HEK293T (cell line): ENCODE results near the gene ADIPOR2.
A peak's percentile ranks its signal among the peaks of the same experiment; 100 is the strongest.

Experiments
- CTCF ChIA-PET: fragments of 350-600 bp; formaldehyde crosslinking; extraction: SDS; loops from one replicate; lab custom pipeline; 2021; ENCODE audit warnings: antibody characterized with exemption, inconsistent platforms; lab: Yijun Ruan, JAX
- POLR2A ChIA-PET: fragments of 350-600 bp; formaldehyde crosslinking; extraction: SDS; loops from one replicate; lab custom pipeline; 2020; ENCODE audit warnings: antibody characterized with exemption, inconsistent platforms; lab: Yijun Ruan, JAX
- DNase-seq: peaks from one replicate; pipeline ENCODE4 v3.0.0; 2012; ENCODE audit warnings: mixed read lengths; ENCODE audit errors: extremely low spot score
- ARNT ChIP-seq: fragments of 450-650 bp; IDR thresholded peaks from 2 replicates; pipeline ENCODE4 v1.6.1; 2017; ENCODE audit warnings: mild to moderate bottlenecking
- BHLHE40 ChIP-seq: fragments of 450-650 bp; IDR thresholded peaks from 2 replicates; pipeline ENCODE4 v1.6.1; 2016; ENCODE audit warnings: mild to moderate bottlenecking, moderate library complexity, borderline replicate concordance
- CTBP1 ChIP-seq: fragments of 450-650 bp; IDR thresholded peaks from 2 replicates; pipeline ENCODE4 v1.6.1; 2016; ENCODE audit warnings: borderline replicate concordance
- ELF4 ChIP-seq: fragments of 450-650 bp; IDR thresholded peaks from 2 replicates; pipeline ENCODE4 v1.6.1; 2017; ENCODE audit warnings: antibody characterized with exemption
- FOXA1 ChIP-seq: fragments of 450-650 bp; IDR thresholded peaks from 2 replicates; pipeline ENCODE4 v1.6.1; 2016; ENCODE audit warnings: mild to moderate bottlenecking
- FOXK2 ChIP-seq: fragments of 450-650 bp; IDR thresholded peaks from 2 replicates; pipeline ENCODE4 v1.6.1; 2016; ENCODE audit warnings: mild to moderate bottlenecking
- FOXM1 ChIP-seq: fragments of 450-650 bp; IDR thresholded peaks from 2 replicates; pipeline ENCODE4 v1.6.1; 2017; ENCODE audit warnings: mild to moderate bottlenecking, borderline replicate concordance
- HDGF ChIP-seq: fragments of 450-650 bp; IDR thresholded peaks from 2 replicates; pipeline ENCODE4 v1.6.1; 2017; ENCODE audit warnings: antibody characterized with exemption, borderline replicate concordance
- L3MBTL2 ChIP-seq: fragments of 450-650 bp; conservative IDR thresholded peaks from 2 replicates; pipeline ENCODE4 v1.6.1; 2016; ENCODE audit warnings: mild to moderate bottlenecking
- LEF1 ChIP-seq: fragments of 450-650 bp; IDR thresholded peaks from 2 replicates; pipeline ENCODE4 v1.6.1; 2017; ENCODE audit warnings: mild to moderate bottlenecking, borderline replicate concordance
- NFRKB ChIP-seq: fragments of 450-650 bp; IDR thresholded peaks from 2 replicates; pipeline ENCODE4 v1.6.1; 2016; ENCODE audit warnings: mild to moderate bottlenecking, moderate library complexity
- PKNOX1 ChIP-seq: fragments of 450-650 bp; IDR thresholded peaks from 2 replicates; pipeline ENCODE4 v1.6.1; 2016
- SP1 ChIP-seq: fragments of 450-650 bp; IDR thresholded peaks from 2 replicates; pipeline ENCODE4 v1.6.1; 2017
- SUZ12 ChIP-seq: fragments of 450-650 bp; IDR thresholded peaks from 2 replicates; pipeline ENCODE4 v1.6.1; 2016; ENCODE audit warnings: mild to moderate bottlenecking
- TARDBP ChIP-seq: fragments of 450-650 bp; IDR thresholded peaks from 2 replicates; pipeline ENCODE4 v1.6.1; 2016
- ZNF384 ChIP-seq: fragments of 450-650 bp; IDR thresholded peaks from 2 replicates; pipeline ENCODE4 v1.6.1; 2016

ADIPOR2 gene

DNA sequence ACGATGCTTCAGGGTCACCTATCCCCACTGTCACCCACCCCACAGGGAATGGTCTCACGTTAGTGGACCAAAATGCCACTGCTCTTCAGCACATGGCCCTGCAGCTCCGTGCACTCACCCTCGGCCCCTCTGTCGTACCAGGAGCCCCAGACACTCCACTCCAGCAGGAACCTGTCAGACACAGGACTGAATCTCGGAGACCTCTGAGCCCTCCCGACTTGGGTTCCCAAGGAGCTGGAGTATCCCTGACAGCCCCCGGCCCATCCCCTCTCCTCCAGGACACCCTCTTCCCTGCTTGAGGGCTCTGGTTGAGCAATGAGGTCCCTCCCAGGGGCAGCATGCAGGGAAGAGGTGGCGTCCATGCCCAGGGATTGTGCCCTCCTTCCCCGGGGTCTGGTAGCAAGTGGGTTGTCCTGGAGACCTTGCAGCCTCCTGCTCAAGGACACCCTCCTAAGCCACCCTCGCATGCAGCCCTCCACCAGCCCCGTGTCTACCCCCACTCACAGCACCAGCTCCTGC is 109.1 kb downstream of the ADIPOR2 start:
- no peak for TF ChIP-seq PKNOX1
- TF ChIP-seq HDGF: no peak
- TF ChIP-seq TARDBP: no peak
- no peak for TF ChIP-seq SP1
- TF ChIP-seq BHLHE40: no peak
- TF ChIP-seq NFRKB: no peak
- TF ChIP-seq FOXK2: no peak
- no peak for TF ChIP-seq LEF1
- no peak for TF ChIP-seq CTBP1
- TF ChIP-seq ARNT: no peak
- TF ChIP-seq SUZ12: no peak
- no peak for TF ChIP-seq L3MBTL2
- TF ChIP-seq ELF4: no peak
- TF ChIP-seq FOXM1: no peak
- no peak for TF ChIP-seq FOXA1
- no peak for TF ChIP-seq ZNF384
- CTCF ChIA-PET: interaction anchor here (3.0 kb wide), 1 partner anchor 140 kb away, joined by 17 read pairs; no protein-coding TSS in a partner anchor
- POLR2A ChIA-PET: no interaction called here
- no peak for DNase-seq

DNA sequence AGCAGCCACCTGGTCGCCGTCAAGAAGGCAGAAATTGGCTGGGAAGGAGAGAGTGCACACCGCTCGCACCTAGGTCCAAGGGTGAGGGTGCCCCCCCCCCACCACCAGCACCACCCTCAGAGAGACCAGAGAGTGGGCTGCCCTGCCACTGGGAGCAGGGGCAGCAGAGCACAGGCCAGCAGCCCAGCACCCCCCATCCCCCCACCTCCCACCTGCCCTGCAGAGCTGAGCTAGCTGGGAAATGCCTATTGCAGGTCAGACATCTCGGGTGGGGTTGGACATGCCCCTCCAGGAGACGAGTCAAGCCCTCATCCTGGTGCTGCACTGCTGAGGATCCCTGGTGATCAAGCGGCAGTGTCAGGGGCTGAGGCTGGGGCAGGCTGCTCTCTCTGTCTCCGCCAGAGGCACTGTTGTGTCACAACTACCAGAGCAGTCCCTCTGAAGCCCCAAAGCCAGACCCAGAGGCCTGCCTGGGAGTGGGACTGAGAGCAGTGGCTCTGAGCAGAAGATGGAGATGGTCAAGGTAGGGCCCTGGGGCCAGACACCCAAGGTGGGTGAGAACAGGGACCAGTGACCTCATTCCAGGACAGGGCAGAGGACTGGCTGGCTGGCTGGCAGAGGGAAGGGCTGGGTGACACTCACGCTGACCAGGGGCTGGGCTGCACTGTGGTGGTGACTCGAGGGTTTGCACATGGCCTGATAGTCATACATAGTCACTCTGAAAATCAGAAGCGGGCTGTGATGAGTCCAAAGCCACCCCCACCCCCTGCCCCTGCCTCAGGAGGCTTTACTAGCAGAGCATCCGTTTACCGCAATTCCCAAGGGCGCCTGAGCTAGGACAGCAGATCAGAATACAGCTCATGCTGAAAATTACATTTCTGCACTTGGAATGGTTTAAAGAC is 109.8 kb downstream of the ADIPOR2 start:
- CTCF ChIA-PET: interaction anchor here (1.3 to 3.0 kb wide), 3 partner anchors 139 to 147 kb away, joined by 3 to 17 read pairs (median 8); no protein-coding TSS in a partner anchor
- no peak for TF ChIP-seq FOXK2
- peak; percentile 62 for DNase-seq
- POLR2A ChIA-PET: no interaction called here

- TF ChIP-seq BHLHE40 (no peak), TARDBP (no peak), SP1 (no peak), FOXA1 (no peak), ZNF384 (no peak), FOXM1 (no peak), NFRKB (no peak), L3MBTL2 (no peak), SUZ12 (no peak), HDGF (no peak), PKNOX1 (no peak), ELF4 (no peak), ARNT (no peak), CTBP1 (no peak), FOXK2 (no peak), LEF1 (no peak)
- no peak for DNase-seq
- ChIA-PET CTCF (interaction anchor here (1.3 to 1.5 kb wide), 2 partner anchors 139 to 148 kb away, joined by 3 to 8 read pairs; no protein-coding TSS in a partner anchor), POLR2A (no interaction called here)
These were observed 110.6 kb downstream of the ADIPOR2 start for GRCh38 chr12:1801303-1801975.

GRCh38 chr12:1803736-1804135 is 112.9 kb downstream of the ADIPOR2 start:
- POLR2A ChIA-PET: interaction anchor here (1.4 kb wide), 1 partner anchor 13 kb away, joined by 4 read pairs; no protein-coding TSS in a partner anchor
- TF ChIP-seq FOXM1: no peak
- TF ChIP-seq SUZ12: no peak
- DNase-seq: no peak
- CTCF ChIA-PET: interaction anchor here (0.9 to 1.3 kb wide), 2 partner anchors 126 to 136 kb away, joined by 3 read pairs; no protein-coding TSS in a partner anchor

GRCh38 chr12:1804545-1805332 is 113.9 kb downstream of the ADIPOR2 start:
- POLR2A ChIA-PET: interaction anchor here (1.4 kb wide), 1 partner anchor 12 kb away, joined by 4 read pairs; no protein-coding TSS in a partner anchor

More at GRCh38 chr12:1804545-1805332, 113.9 kb downstream of the ADIPOR2 start:
- no peak for TF ChIP-seq SUZ12
- no peak for TF ChIP-seq ARNT
- no peak for TF ChIP-seq ZNF384
- TF ChIP-seq FOXA1: no peak
- TF ChIP-seq TARDBP: no peak
- TF ChIP-seq BHLHE40: no peak
- no peak for TF ChIP-seq PKNOX1
- TF ChIP-seq FOXM1: no peak
- peak; percentile 90 for TF ChIP-seq ELF4
- TF ChIP-seq CTBP1: no peak
- TF ChIP-seq SP1: no peak
- TF ChIP-seq L3MBTL2: peak; percentile 97
- peak; percentile 92 for DNase-seq
- CTCF ChIA-PET: interaction anchor here (0.9 to 1.3 kb wide), 2 partner anchors 125 to 135 kb away, joined by 3 read pairs; no protein-coding TSS in a partner anchor
